DND-41 (cell line): ENCODE data around the gene FBL.

ENCODE experiments used
- EZH2 ChIP-seq: IDR thresholded peaks from 3 replicates; pipeline ENCODE4 v1.6.1; 2012; ENCODE audit warnings: borderline replicate concordance, low read depth, mild to moderate bottlenecking, moderate library complexity, low read length, inconsistent platforms; ENCODE audit not compliant: severe bottlenecking
- TF ChIP-seq, protein P1 (sequence below): IDR thresholded peaks from 2 replicates; pipeline ENCODE4 v1.5.1; 2012; ENCODE audit warnings: borderline replicate concordance, low read length, moderate library complexity, mild to moderate bottlenecking; ENCODE audit not compliant: poor library complexity, severe bottlenecking; ENCODE audit errors: extremely low read depth

DNA sequence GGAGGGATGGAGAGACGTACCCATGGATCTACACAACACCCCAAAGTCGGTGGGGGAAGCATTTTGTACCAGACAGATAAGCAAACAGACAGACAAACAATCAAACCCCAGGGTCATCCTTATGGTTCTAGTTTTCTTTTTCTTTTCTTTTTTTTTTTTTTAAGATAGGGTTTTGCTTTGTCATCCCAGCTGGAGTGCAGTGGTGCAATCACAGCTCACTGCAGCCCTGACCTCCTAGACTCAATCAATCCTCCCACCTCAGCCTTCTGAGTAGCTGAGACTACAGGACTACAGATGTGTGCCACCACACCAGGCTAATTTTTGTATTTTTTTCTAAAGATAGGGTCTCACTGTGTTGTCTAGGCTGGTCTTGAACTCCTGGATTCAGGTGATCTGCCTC is 17.9 kb upstream of the FBL start:
- TF ChIP-seq, protein P1, sequence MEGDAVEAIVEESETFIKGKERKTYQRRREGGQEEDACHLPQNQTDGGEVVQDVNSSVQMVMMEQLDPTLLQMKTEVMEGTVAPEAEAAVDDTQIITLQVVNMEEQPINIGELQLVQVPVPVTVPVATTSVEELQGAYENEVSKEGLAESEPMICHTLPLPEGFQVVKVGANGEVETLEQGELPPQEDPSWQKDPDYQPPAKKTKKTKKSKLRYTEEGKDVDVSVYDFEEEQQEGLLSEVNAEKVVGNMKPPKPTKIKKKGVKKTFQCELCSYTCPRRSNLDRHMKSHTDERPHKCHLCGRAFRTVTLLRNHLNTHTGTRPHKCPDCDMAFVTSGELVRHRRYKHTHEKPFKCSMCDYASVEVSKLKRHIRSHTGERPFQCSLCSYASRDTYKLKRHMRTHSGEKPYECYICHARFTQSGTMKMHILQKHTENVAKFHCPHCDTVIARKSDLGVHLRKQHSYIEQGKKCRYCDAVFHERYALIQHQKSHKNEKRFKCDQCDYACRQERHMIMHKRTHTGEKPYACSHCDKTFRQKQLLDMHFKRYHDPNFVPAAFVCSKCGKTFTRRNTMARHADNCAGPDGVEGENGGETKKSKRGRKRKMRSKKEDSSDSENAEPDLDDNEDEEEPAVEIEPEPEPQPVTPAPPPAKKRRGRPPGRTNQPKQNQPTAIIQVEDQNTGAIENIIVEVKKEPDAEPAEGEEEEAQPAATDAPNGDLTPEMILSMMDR, result no peak
- no peak for TF ChIP-seq EZH2
